Epithelial cell of esophagus (primary cell): ENCODE data around the gene PDE2A.
A peak's percentile ranks its signal among the peaks of the same experiment; 100 is the strongest.

Experiments used
- DNase-seq: peaks from one replicate; pipeline ENCODE4 v3.0.0; 2010; ENCODE audit warnings: low read depth
- H3K4me3 ChIP-seq: 2 replicates; pipeline ENCODE4 v1.5.1; 2011; ENCODE audit warnings: mild to moderate bottlenecking, low read length, control low read depth
- TF ChIP-seq, protein P1 (sequence below): IDR thresholded peaks from 2 replicates; pipeline ENCODE4 v1.5.1; 2011; ENCODE audit warnings: low read depth, mild to moderate bottlenecking, low read length, control low read depth, inconsistent platforms; ENCODE audit not compliant: insufficient read depth; ENCODE audit errors: missing control alignments

The PDE2A gene

DNA sequence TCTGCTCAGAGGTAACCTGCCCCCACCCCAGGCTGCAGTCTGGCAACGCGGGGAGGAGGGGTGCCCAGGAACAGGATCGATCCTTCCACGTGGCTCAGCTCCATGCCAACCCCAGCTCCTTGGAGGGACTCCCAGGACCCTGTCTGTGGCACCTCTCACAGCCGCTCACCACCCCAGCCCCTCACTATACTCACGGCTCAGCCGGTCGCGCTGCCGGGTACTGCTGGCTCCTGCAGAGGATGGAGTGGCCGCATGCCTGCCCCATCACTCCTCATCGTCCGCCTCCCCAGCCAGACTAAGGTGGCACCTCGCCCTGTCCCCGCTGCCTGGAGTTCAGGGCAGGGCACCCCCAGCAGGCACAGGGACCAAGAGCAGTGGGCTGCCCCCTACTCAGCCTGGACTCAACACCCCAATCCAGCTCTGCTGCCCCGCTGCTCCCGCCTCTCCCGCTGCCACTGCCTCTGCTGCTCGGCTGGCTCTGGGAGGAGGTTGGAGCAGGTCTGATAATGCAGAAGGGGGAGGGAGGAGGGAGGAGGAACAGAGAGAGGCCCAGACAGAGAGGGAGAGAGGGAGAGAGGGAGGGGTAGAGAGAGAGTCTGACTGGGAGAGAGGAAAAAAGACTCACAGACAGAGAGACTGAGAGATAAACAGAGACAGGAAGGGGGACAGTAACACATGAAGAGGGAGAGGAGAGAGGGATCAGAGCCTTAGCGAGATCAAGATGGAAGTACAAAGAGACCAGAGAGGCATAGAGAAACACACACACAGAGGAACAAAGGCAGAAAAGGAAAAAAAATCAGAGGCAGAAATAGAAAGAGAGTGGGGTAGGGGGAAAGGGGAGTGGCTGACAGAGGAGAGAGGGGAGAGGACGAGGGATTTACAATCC, at the start of gene PDE2A:
PDE2A (minus strand) TSS at position 480 of the 886 bp plus-strand sequence; CDS start at position 265, 215 bp downstream.
- no peak for DNase-seq
- TF ChIP-seq, protein P1, sequence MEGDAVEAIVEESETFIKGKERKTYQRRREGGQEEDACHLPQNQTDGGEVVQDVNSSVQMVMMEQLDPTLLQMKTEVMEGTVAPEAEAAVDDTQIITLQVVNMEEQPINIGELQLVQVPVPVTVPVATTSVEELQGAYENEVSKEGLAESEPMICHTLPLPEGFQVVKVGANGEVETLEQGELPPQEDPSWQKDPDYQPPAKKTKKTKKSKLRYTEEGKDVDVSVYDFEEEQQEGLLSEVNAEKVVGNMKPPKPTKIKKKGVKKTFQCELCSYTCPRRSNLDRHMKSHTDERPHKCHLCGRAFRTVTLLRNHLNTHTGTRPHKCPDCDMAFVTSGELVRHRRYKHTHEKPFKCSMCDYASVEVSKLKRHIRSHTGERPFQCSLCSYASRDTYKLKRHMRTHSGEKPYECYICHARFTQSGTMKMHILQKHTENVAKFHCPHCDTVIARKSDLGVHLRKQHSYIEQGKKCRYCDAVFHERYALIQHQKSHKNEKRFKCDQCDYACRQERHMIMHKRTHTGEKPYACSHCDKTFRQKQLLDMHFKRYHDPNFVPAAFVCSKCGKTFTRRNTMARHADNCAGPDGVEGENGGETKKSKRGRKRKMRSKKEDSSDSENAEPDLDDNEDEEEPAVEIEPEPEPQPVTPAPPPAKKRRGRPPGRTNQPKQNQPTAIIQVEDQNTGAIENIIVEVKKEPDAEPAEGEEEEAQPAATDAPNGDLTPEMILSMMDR, result no peak
- H3K4me3 ChIP-seq, result no peak within 1 kb of the TSS

- no peak overlapping the region for H3K4me3 ChIP-seq
- TF ChIP-seq, protein P1, result no peak
- peak; percentile 61 for DNase-seq
Measured at GRCh38 chr11:72723508-72723907, 49.3 kb upstream of the PDE2A start.

DNA sequence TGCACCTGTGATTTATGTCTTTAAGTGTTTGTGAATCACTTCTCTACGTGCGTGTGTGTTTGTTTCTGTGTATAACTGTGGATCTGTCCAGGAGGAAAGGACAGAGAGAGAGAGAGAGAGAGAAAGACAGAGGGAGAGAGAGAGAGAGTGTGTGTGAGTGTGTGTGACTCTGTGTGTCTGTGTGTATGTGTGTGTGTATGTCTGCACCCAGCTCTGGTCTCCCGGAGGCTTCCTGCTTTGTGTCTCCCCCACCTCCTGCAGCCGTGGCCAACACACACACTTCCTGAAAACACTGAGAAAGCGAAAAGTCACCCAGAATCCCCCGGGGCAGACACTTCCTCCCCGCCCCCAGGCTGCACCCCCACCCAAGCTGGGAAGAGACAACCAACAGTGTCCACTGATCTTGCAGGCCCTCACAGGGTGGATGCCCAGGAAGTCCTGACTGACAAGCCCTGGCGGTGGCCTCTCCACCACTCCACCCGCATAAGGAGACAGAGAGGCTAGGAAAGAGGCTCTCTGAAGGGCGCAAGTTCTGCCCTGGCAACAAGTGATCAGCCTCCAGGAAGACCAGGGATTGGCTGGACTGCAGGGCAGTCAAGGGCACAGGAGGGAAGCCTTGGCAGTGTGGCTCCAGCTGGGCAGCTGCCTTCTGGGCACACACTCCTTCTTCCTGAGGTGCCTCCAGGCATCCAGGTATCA, 48.0 kb upstream of the PDE2A start:
- peak; percentile 86 for DNase-seq
- TF ChIP-seq, protein P1, result no peak
- H3K4me3 ChIP-seq, result peak overlapping the region; percentile 87

GRCh38 chr11:72721689-72722049, 47.4 kb upstream of the PDE2A start:
- DNase-seq, result peak; percentile 93
- H3K4me3 ChIP-seq, result peak overlapping the region; percentile 87
- TF ChIP-seq, protein P1, result no peak

DNA sequence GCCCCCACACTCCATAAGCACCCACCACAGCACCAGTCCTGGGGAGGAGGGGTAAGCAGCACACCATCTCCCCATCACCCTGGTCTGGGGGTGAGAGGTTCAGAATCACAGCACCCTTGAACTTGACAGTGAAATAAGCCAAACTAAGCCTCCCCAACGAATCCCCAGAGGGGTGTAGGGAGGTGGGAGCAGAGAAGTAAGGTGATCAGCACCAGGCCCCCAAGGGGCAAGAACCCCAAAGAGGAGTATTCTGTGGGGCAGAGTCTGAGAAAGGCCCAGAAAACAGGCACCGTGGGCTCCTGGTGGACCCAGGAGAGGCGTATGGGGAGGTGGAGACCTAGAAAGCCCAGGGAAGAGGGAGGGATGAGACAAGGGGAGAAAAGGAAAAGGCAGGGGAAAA, 47.1 kb upstream of the PDE2A start:
- DNase-seq, result no peak
- peak overlapping the region; percentile 87 for H3K4me3 ChIP-seq

DNA sequence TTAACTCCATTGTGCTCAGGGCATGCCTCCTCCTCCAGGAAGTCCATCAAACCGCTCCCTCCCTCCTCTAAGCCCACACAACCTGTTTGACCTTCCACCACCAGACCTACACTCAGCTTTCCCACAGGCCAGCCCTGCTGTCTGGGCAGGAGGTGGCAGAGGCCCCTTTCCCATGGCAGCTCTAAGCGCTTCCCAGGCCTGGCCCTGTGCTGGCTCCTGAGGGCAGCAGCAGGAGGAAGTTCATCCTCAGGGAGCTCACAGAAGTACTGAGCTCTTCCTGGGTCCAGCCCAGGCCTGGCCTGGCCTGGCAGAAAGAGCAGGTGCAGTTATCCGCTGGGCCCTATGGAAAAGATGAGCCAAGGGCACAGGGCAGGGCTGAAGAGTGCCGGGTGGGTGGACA, 46.6 kb upstream of the PDE2A start:
- peak overlapping the region; percentile 87 for H3K4me3 ChIP-seq
- TF ChIP-seq, protein P1, result no peak
- DNase-seq, result no peak

More for the DNA sequence above, 47.1 kb upstream of the PDE2A start:
- TF ChIP-seq, protein P1, result no peak
